Measurements from ENCODE around the gene PPFIA2. TPM values are rescaled to one million over a fixed set of nuclear protein-coding genes. Genes with fewer than 3 reads are reported as not detected.

The PPFIA2 gene
- total RNA-seq, 2 donors from 2014 or later: not detected

DNA sequence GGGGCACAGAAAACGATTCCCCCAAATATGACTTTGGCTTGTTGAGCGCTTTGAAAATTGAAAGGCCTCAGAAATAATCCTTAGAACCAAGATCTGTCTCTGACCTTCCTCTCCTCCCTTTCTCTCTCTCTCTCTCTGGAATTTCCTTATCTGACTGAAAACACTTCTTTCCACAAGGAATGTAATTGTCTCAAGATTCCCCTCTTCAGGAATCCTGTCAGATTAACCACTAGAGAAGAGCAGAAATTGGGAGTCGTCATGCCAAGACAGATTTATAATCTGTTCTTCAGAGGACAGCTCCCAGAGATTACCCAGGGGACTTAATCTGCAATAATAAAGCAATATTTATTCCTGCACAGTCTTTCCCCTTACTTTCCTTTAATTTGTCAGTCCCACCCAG, 363.7 kb downstream of the PPFIA2 start:
- no peaks in the 10 kb centered on the region for H3K36me3 Mint-ChIP-seq (ENCODE audit: low read depth)
- no peak for ATAC-seq (replicated peaks)
- no peaks in the 10 kb centered on the region for H3K4me1 Mint-ChIP-seq
- H3K27ac Mint-ChIP-seq: no peak overlapping the region
- H3K9me3 Mint-ChIP-seq: peaks cover 21% of the 10 kb centered on the region
- H3K4me3 Mint-ChIP-seq: no peak overlapping the region
- H3K27me3 Mint-ChIP-seq: no peaks in the 10 kb centered on the region

DNA sequence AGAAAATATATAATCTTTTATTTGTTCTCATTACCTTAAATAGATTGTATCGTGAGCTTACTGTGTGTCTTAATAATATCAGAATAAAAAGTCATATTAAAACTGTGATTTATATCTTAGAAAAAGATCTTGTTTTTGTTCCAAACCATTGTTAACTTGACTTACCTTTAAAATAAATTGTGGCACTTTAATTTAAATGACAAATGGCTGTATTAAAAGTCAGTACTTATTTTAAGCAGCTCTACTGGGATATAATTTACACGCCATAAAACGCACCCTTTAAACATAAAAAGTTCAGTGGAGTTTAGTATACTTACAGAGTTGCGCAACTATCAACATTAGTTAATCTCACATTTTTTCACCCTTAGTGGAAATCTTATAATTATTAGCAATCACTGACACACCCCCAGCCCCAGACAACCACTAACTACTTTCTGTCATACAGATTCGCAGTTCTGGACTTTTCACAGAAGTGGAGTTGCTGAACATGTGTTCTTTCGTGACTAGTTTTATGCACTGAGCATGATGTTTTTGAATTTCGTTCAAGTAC, 369.5 kb downstream of the PPFIA2 start:
- Mint-ChIP-seq H3K4me1 (no peaks in the 10 kb centered on the region), H3K4me3 (no peak overlapping the region), H3K36me3 (ENCODE audit: low read depth) (no peaks in the 10 kb centered on the region), H3K27me3 (no peaks in the 10 kb centered on the region), H3K27ac (no peak overlapping the region), H3K9me3 (peaks cover 13% of the 10 kb centered on the region)
- no peak for ATAC-seq (replicated peaks)

DNA sequence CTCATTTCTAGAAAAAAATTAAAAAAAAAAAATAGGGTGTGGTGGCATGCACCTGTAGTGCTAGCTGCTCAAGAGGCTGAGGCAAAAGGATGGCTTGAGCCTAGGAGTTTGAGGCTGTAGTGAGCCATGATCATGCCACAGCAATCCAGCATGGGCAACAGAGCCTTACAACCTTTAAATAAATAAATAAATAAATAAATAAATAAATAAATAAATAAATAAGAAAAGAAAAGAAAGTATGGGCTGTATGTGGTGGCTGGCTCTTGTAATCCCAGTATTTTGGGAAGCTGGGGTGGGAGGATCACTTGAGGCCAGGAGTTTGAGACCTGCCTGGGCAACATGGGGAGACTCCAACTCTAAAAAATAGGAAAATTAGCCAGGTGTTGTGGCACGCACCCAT, 373.0 kb downstream of the PPFIA2 start:
- Mint-ChIP-seq H3K27ac (no peak overlapping the region), H3K9me3 (peaks cover 7% of the 10 kb centered on the region), H3K4me1 (no peaks in the 10 kb centered on the region), H3K36me3 (ENCODE audit: low read depth) (no peaks in the 10 kb centered on the region), H3K4me3 (no peak overlapping the region), H3K27me3 (no peaks in the 10 kb centered on the region)
- ATAC-seq (replicated peaks): no peak

DNA sequence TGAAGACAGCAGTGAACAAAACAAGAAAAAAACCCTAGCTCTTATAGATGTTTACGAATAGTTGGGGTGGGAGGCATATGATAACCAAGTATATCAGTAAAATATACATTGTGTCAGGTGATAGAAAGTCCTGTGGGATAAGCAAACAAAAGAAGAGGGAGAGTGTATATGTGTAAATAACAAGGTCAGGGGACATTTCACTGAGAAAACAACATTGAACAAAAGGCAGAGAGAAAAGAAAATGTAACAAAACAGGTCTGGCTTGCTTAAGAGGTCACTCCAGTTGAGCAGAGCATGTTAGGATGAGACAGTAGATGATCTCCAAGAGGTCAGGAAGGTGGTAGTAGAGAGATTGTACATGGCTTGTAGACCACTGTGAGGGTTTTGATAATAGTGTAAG, 377.2 kb downstream of the PPFIA2 start:
- Mint-ChIP-seq H3K36me3 (ENCODE audit: low read depth) (no peaks in the 10 kb centered on the region), H3K27ac (no peak overlapping the region), H3K9me3 (no peaks in the 10 kb centered on the region), H3K4me1 (no peaks in the 10 kb centered on the region), H3K4me3 (no peak overlapping the region), H3K27me3 (no peaks in the 10 kb centered on the region)
- ATAC-seq (replicated peaks): no peak

DNA sequence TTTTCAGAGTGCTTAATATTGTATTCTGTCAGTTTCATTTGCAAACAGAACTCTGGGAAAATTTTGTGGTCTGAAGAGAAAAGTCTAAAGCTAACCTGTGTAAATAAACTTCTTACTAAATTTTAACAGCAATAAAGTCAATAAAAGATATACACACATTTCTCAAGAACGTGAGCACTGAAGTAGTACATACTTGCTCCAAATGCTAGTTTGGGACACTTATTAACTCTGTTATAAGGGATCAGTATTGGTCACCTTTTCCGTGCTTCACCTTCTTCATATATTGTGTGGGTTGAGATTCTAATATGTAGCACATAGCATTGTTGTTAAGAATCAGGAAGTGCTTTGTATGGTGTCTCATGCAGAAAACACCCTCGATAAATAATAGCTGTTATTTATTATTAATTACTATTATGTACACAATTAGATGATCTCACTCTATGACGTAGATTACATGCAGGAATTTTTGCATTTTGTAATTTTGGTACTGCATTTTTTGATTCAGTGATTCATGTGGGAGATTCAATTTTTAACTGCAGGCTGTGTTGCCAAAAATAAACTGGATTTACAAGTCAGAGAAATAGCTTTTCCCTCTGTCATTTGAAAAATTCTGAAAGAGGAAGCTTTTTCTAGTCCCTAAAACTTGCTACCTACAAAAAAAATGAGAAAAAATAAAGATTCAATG, 380.4 kb downstream of the PPFIA2 start:
- H3K4me3 Mint-ChIP-seq: no peak overlapping the region
- no peak for ATAC-seq (replicated peaks)
- H3K9me3 Mint-ChIP-seq: peaks cover 5% of the 10 kb centered on the region
- H3K27me3 Mint-ChIP-seq: no peaks in the 10 kb centered on the region
- no peak overlapping the region for H3K27ac Mint-ChIP-seq
- H3K36me3 Mint-ChIP-seq (ENCODE audit: low read depth): no peaks in the 10 kb centered on the region
- H3K4me1 Mint-ChIP-seq: no peaks in the 10 kb centered on the region

DNA sequence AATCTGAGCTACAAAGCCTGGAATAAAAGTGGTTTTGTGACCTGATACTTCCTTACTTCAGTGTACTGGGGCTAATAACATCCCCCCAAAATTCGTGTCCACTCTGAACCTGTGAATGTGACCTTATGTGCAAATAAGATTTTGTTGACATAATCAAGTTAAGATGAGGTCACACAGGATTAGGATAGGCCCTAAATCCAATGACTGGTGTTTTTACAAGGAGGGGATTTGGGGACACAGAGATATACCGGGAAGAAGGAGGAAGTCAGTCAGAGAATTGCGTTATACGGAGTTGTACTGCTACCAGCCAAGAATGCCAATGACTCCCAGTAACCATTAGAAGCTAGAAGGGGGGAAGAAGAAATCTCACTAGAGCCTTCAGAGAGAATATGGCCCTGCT, 381.4 kb downstream of the PPFIA2 start:
- no peak for ATAC-seq (replicated peaks)
- H3K4me3 Mint-ChIP-seq: no peak overlapping the region
- no peaks in the 10 kb centered on the region for H3K27me3 Mint-ChIP-seq
- H3K4me1 Mint-ChIP-seq: no peaks in the 10 kb centered on the region
- H3K27ac Mint-ChIP-seq: no peak overlapping the region
- H3K36me3 Mint-ChIP-seq (ENCODE audit: low read depth): no peaks in the 10 kb centered on the region
- peaks cover 5% of the 10 kb centered on the region for H3K9me3 Mint-ChIP-seq

DNA sequence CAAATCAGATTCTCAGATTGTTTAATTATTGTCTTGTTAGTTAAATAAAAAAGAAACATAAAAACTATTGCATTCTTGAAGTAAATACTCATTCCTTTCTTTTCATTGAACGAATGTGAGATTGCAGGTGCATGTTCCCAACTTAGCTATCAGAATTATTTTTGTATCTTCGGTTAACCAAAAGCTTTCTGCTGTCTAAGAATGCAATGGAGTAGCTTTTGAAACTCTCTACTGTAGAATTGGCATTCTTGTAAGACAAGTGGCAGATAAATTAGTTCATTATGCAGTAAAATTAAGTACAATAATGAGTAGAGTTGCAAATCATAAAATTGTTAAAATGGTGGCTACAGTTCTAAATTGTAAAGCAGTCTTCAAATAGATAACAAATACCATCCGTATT, 383.2 kb downstream of the PPFIA2 start:
- H3K4me3 Mint-ChIP-seq: no peak overlapping the region
- no peak for ATAC-seq (replicated peaks)

DNA sequence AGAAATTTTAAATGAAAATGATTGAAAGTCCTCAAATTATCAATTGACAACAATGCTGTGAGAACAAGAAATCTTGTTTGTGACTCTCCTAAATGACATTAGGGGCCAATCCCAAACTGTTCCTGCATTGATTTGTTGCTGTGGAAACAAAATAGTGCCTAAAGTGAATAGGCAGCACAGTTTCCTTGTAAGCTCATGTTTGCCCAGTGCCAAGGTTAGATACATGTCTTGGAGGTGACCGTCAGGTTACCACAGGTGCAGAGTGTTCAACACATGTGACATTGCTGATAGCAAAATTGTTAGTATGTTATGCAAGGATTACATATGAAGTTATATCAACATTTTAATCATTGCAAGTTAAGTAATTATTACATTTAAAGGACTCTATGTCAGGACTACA, 388.7 kb downstream of the PPFIA2 start:
- no peaks in the 10 kb centered on the region for H3K4me1 Mint-ChIP-seq
- peaks cover 5% of the 10 kb centered on the region for H3K9me3 Mint-ChIP-seq
- H3K4me3 Mint-ChIP-seq: no peak overlapping the region
- H3K27me3 Mint-ChIP-seq: no peaks in the 10 kb centered on the region
- no peak for ATAC-seq (replicated peaks)
- no peaks in the 10 kb centered on the region for H3K36me3 Mint-ChIP-seq (ENCODE audit: low read depth)
- no peak overlapping the region for H3K27ac Mint-ChIP-seq

More for the DNA sequence above, 383.2 kb downstream of the PPFIA2 start:
- Mint-ChIP-seq H3K4me1 (no peaks in the 10 kb centered on the region), H3K27ac (no peak overlapping the region), H3K27me3 (no peaks in the 10 kb centered on the region), H3K36me3 (ENCODE audit: low read depth) (no peaks in the 10 kb centered on the region), H3K9me3 (peaks cover 5% of the 10 kb centered on the region)

DNA sequence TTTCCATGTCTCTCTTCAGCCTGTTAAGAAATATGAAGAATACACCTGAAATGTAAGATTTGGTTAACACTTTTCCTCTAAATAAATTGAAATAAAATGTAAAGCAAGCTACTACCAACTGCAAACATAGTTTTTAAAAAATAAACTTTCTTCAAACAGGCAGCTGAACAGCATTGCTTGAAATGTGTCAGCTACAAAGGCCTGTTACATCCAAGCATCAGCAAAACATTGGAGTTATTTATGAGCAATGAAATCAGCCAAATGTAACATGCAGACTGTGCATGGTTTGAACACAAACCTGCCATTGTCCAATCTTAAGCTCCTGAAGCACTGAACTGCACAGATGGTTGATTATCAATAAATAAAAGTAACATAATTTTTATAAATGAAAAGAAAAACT, 390.0 kb downstream of the PPFIA2 start:
- H3K27me3 Mint-ChIP-seq: no peaks in the 10 kb centered on the region
- no peak overlapping the region for H3K4me3 Mint-ChIP-seq
- no peak for ATAC-seq (replicated peaks)
- H3K4me1 Mint-ChIP-seq: no peaks in the 10 kb centered on the region
- no peaks in the 10 kb centered on the region for H3K36me3 Mint-ChIP-seq (ENCODE audit: low read depth)
- H3K27ac Mint-ChIP-seq: no peak overlapping the region
- H3K9me3 Mint-ChIP-seq: no peaks in the 10 kb centered on the region

DNA sequence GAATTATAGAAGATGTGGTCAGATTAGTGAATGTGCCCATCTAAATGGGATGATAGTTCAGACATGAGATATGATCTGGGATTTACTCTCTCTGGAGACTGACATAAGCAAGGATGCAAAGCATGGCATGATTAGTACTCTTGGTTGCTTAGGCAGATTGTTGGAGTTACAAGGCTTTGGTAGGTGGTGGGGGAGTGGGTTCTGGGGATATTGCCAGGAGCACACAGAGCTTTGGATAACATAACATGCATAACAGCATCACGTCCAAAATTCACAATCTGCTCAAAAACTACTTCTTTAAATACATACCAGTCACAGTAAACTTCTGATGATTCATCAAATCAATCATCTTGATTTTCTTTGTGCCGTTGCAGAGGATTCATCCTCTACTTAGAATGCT, 393.9 kb downstream of the PPFIA2 start:
- Mint-ChIP-seq H3K4me1 (no peaks in the 10 kb centered on the region), H3K4me3 (no peak overlapping the region), H3K27ac (no peak overlapping the region), H3K27me3 (no peaks in the 10 kb centered on the region), H3K36me3 (ENCODE audit: low read depth) (no peaks in the 10 kb centered on the region), H3K9me3 (no peaks in the 10 kb centered on the region)
- ATAC-seq (replicated peaks): no peak

DNA sequence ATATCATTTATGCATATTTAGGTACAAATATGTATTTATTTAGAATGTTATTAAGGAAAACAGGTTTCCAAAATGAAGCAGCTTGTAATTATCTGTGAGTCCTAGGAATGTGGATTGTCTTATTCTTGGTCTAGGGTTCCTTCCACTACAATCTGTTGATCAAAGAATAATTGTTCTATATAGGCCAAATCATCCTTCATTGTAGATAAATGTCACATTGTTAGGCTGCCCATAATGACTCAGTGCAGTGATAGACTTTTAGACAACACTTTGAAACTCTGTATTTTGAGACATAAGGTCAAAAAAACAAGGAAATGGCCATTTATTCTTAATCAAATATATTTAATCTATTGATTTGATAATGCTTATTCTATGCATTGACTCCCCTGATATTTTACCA, 398.2 kb downstream of the PPFIA2 start:
- ATAC-seq (replicated peaks): no peak
- no peaks in the 10 kb centered on the region for H3K4me1 Mint-ChIP-seq
- no peak overlapping the region for H3K27ac Mint-ChIP-seq
- H3K36me3 Mint-ChIP-seq (ENCODE audit: low read depth): no peaks in the 10 kb centered on the region
- H3K4me3 Mint-ChIP-seq: no peak overlapping the region
- no peaks in the 10 kb centered on the region for H3K9me3 Mint-ChIP-seq
- H3K27me3 Mint-ChIP-seq: no peaks in the 10 kb centered on the region

DNA sequence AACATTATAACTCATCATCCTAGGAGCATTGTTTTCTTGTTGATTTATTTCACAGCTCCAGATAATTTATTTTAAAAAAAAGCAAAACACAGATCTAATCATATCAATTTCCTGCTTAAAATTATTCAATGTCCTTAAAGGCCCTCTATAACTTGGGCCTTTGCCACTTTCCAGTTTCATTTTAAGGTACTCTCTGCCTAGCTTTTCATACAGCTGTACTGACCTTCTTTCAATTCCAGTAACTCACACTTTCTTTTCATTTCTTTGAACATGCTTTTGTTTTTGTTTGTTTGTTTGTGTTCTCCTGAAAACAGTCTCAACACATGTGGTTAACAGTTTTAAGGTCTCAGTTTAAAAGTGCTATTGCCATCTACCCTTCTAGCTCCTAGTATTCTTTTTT, 399.4 kb downstream of the PPFIA2 start:
- Mint-ChIP-seq H3K4me1 (no peaks in the 10 kb centered on the region), H3K9me3 (no peaks in the 10 kb centered on the region), H3K36me3 (ENCODE audit: low read depth) (no peaks in the 10 kb centered on the region), H3K4me3 (no peak overlapping the region), H3K27me3 (no peaks in the 10 kb centered on the region), H3K27ac (no peak overlapping the region)
- ATAC-seq (replicated peaks): no peak

DNA sequence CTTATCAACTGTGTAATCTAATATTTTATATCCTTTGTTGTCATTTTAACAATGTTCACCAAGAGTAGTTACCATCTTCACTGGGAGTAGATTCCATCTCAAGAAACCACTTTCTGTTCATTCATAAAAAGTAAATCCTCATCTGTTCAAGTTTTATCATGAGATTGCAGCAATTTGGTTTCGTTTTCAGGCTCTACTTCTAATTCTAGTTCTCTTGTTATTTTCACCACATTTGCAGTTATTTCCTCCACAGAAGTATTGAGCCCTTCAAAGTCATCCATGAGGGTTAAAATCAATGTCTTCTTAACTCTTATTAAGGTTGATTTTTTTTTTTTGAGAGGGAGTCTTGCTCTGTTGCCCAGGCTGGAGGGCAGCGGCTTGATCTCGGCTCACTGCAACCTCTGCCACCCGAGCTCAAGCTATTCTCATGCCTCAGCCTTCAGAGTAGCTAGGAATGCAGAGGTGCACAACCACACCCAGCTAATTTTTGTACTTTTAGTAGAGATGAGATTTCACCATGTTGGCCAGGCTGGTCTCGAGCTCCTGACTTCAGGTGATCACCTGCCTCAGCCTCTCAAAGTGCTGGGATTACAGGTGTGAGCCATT, 404.7 kb downstream of the PPFIA2 start:
- no peak overlapping the region for H3K4me3 Mint-ChIP-seq
- H3K27me3 Mint-ChIP-seq: no peaks in the 10 kb centered on the region

DNA sequence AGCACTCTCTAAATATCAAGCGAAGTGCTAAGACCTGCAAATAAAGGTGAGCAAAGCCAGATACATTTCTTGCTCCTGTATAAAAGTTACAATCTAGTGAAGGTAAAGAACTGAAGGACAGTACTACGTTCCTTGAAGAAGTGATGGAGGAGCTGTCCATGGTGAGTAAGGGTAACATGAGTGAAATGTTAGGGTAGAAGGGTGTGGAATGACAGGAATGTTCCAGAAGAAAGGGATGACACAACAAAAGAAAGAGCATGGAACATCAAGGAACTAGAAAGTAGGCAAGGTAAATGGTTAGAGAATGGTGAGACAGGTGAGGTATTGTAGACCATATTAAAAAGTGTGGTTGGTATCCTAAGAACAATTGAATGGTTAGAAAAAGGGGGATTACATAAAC, 408.8 kb downstream of the PPFIA2 start:
- H3K9me3 Mint-ChIP-seq: peaks cover 5% of the 10 kb centered on the region
- no peak overlapping the region for H3K27ac Mint-ChIP-seq
- no peaks in the 10 kb centered on the region for H3K27me3 Mint-ChIP-seq
- H3K4me3 Mint-ChIP-seq: no peak overlapping the region
- no peaks in the 10 kb centered on the region for H3K36me3 Mint-ChIP-seq (ENCODE audit: low read depth)
- H3K4me1 Mint-ChIP-seq: no peaks in the 10 kb centered on the region
- ATAC-seq (replicated peaks): no peak

More for the DNA sequence above, 404.7 kb downstream of the PPFIA2 start:
- Mint-ChIP-seq H3K4me1 (no peaks in the 10 kb centered on the region), H3K27ac (no peak overlapping the region), H3K9me3 (no peaks in the 10 kb centered on the region), H3K36me3 (ENCODE audit: low read depth) (no peaks in the 10 kb centered on the region)
- no peak for ATAC-seq (replicated peaks)

DNA sequence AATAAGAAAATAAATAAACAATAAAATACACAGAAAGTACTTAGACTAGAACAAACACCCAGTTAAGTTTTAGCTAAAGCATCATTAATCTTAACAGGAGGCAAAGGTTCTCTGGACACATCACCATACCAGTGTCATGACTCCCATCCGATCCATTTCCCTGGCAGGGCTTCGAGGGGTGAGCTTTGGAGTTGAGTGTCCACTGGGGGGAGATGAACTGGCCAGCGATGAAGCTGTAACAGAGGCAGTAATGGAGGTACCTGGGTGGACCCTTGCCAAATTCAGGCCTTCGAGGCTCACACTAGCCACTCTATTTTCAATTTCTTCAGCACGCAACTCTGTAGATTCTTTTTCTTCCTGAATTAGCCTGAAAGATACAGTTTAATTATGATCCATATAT, 411.7 kb downstream of the PPFIA2 start:
- Mint-ChIP-seq H3K27ac (no peak overlapping the region), H3K27me3 (no peaks in the 10 kb centered on the region), H3K9me3 (peaks cover 8% of the 10 kb centered on the region), H3K4me3 (no peak overlapping the region), H3K36me3 (ENCODE audit: low read depth) (no peaks in the 10 kb centered on the region), H3K4me1 (no peaks in the 10 kb centered on the region)
- ATAC-seq (replicated peaks): no peak
